HCT116 (cell line): Measurements from ENCODE around the gene DAPK2. TPM values are rescaled to one million over a fixed set of nuclear protein-coding genes. Genes with fewer than 3 reads are reported as not detected.

Source experiments
- ATAC-seq: fragments of 200-7000 bp; cut with Tn5 transposase; 2 replicates; pipeline ENCODE4 v1.9.1; 2020; ENCODE audit warnings: mild to moderate bottlenecking, moderate library complexity
- BruUV-seq: library from RNA; stranded (reverse); fragments of 400-500 nt; replicated peaks from 2 replicates; lab custom pipeline; 2021; lab: Mats Ljungman, UMichigan
- CTCF ChIA-PET: fragments of 300-600 bp; sonication (Branson Sonifier 250); formaldehyde crosslinking; loops from one replicate; lab custom pipeline; 2021; ENCODE audit warnings: antibody characterized with exemption; lab: Charles Lee
- POLR2A ChIA-PET: fragments of 300-600, 350-600 bp; sonication (Branson Sonifier 250); formaldehyde crosslinking; loops from one replicate; lab custom pipeline; 2021; ENCODE audit warnings: antibody characterized with exemption; lab: Charles Lee
- RAD21 ChIA-PET, 2 experiments: fragments of 300-600 bp; sonication (Branson Sonifier 250); formaldehyde crosslinking; loops; one replicate each; lab custom pipeline; 2023; ENCODE audit warnings: low total read pairs in 2 of 2; ENCODE audit not compliant: uncharacterized antibody in 2 of 2, unreplicated experiment in 2 of 2, low non-redundant PET in 1 of 2; lab: Charles Lee
- DNase-seq: peaks from one replicate; pipeline ENCODE4 v3.0.0-alpha.2; 2010; ENCODE audit warnings: low read depth, low spot score
- H2AFZ ChIP-seq: fragments of 200-600 bp; shearing (Covaris generic), sonication (generic); 2 replicates; pipeline ENCODE4 v1.6.1; 2017; ENCODE audit warnings: low read depth, mixed run types, mixed read lengths, antibody characterized with exemption, low read length; ENCODE audit not compliant: poor library complexity, severe bottlenecking
- H3K27ac ChIP-seq: 2 replicates; pipeline ENCODE4 v1.5.1; 2012; ENCODE audit warnings: low read depth, low read length
- H3K27me3 ChIP-seq: fragments of 200-600 bp; sonication (generic); 2 replicates; pipeline ENCODE4 v1.6.1; 2016; ENCODE audit warnings: mixed run types, low read length, mixed read lengths; ENCODE audit not compliant: insufficient read depth
- H3K36me3 ChIP-seq, 2 experiments: fragments of 200-500 bp in 1 of 2; fragments of 200-600 bp in 1 of 2; sonication (Bioruptor generic) in 1 of 2; sonication (generic) in 1 of 2; 2 replicates each; pipeline versions ENCODE4 v1.5.1 to v1.6.1; 2014 to 2016; ENCODE audit warnings: low read length in 2 of 2, inconsistent platforms in 1 of 2, mixed read lengths in 1 of 2, mixed run types in 1 of 2; ENCODE audit not compliant: insufficient read depth in 2 of 2, control insufficient read depth in 1 of 2
- H3K4me1 ChIP-seq, 2 experiments: fragments of 200-600 bp in 1 of 2; sonication (generic) in 1 of 2; 2 replicates each; pipeline versions ENCODE4 v1.5.1 to v1.6.1; 2012 to 2017; ENCODE audit warnings: low read length in 2 of 2, inconsistent platforms in 1 of 2, mild to moderate bottlenecking in 1 of 2, mixed read lengths in 1 of 2, mixed run types in 1 of 2, moderate library complexity in 1 of 2; ENCODE audit not compliant: insufficient read depth in 2 of 2, control insufficient read depth in 1 of 2
- H3K4me2 ChIP-seq: fragments of 200-600 bp; sonication (generic); 2 replicates; pipeline ENCODE4 v1.6.1; 2017; ENCODE audit warnings: mixed run types, low read length, mixed read lengths
- H3K4me3 ChIP-seq, 2 experiments: fragments of 200-600 bp in 1 of 2; sonication (generic) in 1 of 2; replicated peaks in 1 of 2; 2 replicates each; pipeline ENCODE4 v1.5.1; 2011 to 2016; ENCODE audit warnings: low read length in 2 of 2, control low read depth in 1 of 2, low read depth in 1 of 2, mild to moderate bottlenecking in 1 of 2, mixed read lengths in 1 of 2, mixed run types in 1 of 2
- H3K79me2 ChIP-seq: fragments of 200-600 bp; sonication (generic); 2 replicates; pipeline ENCODE4 v1.6.1; 2017; ENCODE audit warnings: mild to moderate bottlenecking, mixed run types, low read length, moderate library complexity, mixed read lengths; ENCODE audit not compliant: insufficient read depth
- H3K9ac ChIP-seq: fragments of 200-600 bp; sonication (generic); 2 replicates; pipeline ENCODE4 v1.6.1; 2016; ENCODE audit warnings: low read length, mixed read lengths
- H3K9me2 ChIP-seq: fragments of 200-600 bp; sonication (generic), shearing (Covaris generic); 2 replicates; pipeline ENCODE4 v1.6.1; 2017; ENCODE audit warnings: mixed run types, mild to moderate bottlenecking, moderate library complexity; ENCODE audit not compliant: insufficient read depth
- H3K9me3 ChIP-seq, 2 experiments: fragments of 200-500 bp in 1 of 2; fragments of 200-600 bp in 1 of 2; sonication (Bioruptor generic) in 1 of 2; sonication (generic) in 1 of 2; 2 replicates each; pipeline ENCODE4 v1.6.1; 2014 to 2017; ENCODE audit warnings: low read length in 2 of 2, mixed read lengths in 2 of 2, inconsistent platforms in 1 of 2, low read depth in 1 of 2, mild to moderate bottlenecking in 1 of 2, mixed run types in 1 of 2, moderate library complexity in 1 of 2; ENCODE audit not compliant: control insufficient read depth in 1 of 2, insufficient read depth in 1 of 2
- H4K20me1 ChIP-seq: fragments of 200-600 bp; sonication (generic), shearing (Covaris generic); 2 replicates; pipeline ENCODE4 v1.6.1; 2017; ENCODE audit warnings: mixed run types, mild to moderate bottlenecking, moderate library complexity; ENCODE audit not compliant: insufficient read depth
- EZH2phosphoT487 ChIP-seq: fragments of 200-600 bp; IDR thresholded peaks from 2 replicates; pipeline ENCODE4 v1.6.1; 2018; ENCODE audit warnings: antibody characterized with exemption, borderline replicate concordance
- RAD21 ChIP-seq: IDR thresholded peaks from 2 replicates; pipeline ENCODE4 v1.6.1; 2012; ENCODE audit warnings: low read depth, mild to moderate bottlenecking
- REST ChIP-seq: IDR thresholded peaks from 2 replicates; pipeline ENCODE4 v1.6.1; 2012; ENCODE audit warnings: low read depth
- SP1 ChIP-seq: IDR thresholded peaks from 2 replicates; pipeline ENCODE4 v1.6.1; 2012; ENCODE audit warnings: low read depth
- YY1 ChIP-seq: IDR thresholded peaks from 2 replicates; pipeline ENCODE4 v1.6.1; 2011; ENCODE audit warnings: low read length, low read depth, moderate library complexity, mild to moderate bottlenecking; ENCODE audit not compliant: insufficient replicate concordance; ENCODE audit errors: extremely low read depth
- intact Hi-C: fragments of 100-400 bp; cut with micrococcal nuclease; formaldehyde crosslinking; loops from 2 replicates; pipeline ENCODE4 v1.10.0; 2022
- total RNA-seq: library from RNA; stranded (reverse); gene quantifications from one replicate; pipeline ENCODE4 v1.2.1, GENCODE V29; 2021; ENCODE audit not compliant: unreplicated experiment

The DAPK2 gene
- total RNA-seq, 1 experiment from 2014 or later: 4.8 TPM

- H3K27ac ChIP-seq: no peak overlapping the region
- H3K4me1 ChIP-seq: peaks cover 0 to 23% of the 10 kb centered on the region in 2 experiments; a peak in 1 of 4 replicates
- no peak for TF ChIP-seq RAD21
- TF ChIP-seq EZH2phosphoT487: no peak
- no peak for TF ChIP-seq REST
- no peak for TF ChIP-seq YY1
- TF ChIP-seq SP1: no peak
- DNase-seq (no peak), ATAC-seq (no peak)
- H3K36me3 ChIP-seq: peaks cover 2 to 17% of the 10 kb centered on the region in 2 experiments; a peak in 2 of 4 replicates
- intact Hi-C loops: no loop called here
- no peak overlapping the region for H2AFZ ChIP-seq
- H3K27me3 ChIP-seq: no peaks in the 10 kb centered on the region
- H3K4me3 ChIP-seq: no peak overlapping the region
- H3K9me2 ChIP-seq: no peaks in the 10 kb centered on the region
- POLR2A ChIA-PET: interaction anchor here (1.4 kb wide), 1 partner anchor 21 kb away, joined by 4 read pairs; the partner anchor contains the start of gene CIAO2A
- peaks cover 7% of the 10 kb centered on the region for H3K79me2 ChIP-seq
- no TSS peak for BruUV-seq
- no peak overlapping the region for H3K9ac ChIP-seq
- RAD21 ChIA-PET: no interaction called here
- H4K20me1 ChIP-seq: no peaks in the 10 kb centered on the region
- CTCF ChIA-PET: interaction anchor here (1.2 to 1.5 kb wide), 2 partner anchors 26 to 463 kb away, joined by 3 to 4 read pairs; no protein-coding TSS in a partner anchor
- no peak overlapping the region for H3K4me2 ChIP-seq
- H3K9me3 ChIP-seq: no peaks in the 10 kb centered on the region
These were observed 26.5 kb upstream of the DAPK2 start for GRCh38 chr15:64072812-64073211.
